HEK293 (cell line): ENCODE data around the gene ARMC5.
A peak's percentile ranks its signal among the peaks of the same experiment; 100 is the strongest.
"Not testable (repeated sequence)": the region's sequence is repeated elsewhere in the genome, so short reads cannot be mapped to it uniquely, and the experiment has no call there.

Source experiments
- CTCF ChIA-PET: fragments of 350-600 bp; formaldehyde crosslinking; extraction: SDS; loops from one replicate; lab custom pipeline; 2021; ENCODE audit warnings: antibody characterized with exemption; lab: Yijun Ruan, JAX
- POLR2A ChIA-PET: fragments of 300-600 bp; formaldehyde crosslinking; extraction: SDS; loops from one replicate; lab custom pipeline; 2020; ENCODE audit warnings: antibody characterized with exemption, inconsistent platforms; lab: Yijun Ruan, JAX
- H3K27ac ChIP-seq: fragments of 200-500 bp; sonication (Bioruptor generic); 2 replicates; pipeline ENCODE4 v1.5.1; 2014; ENCODE audit warnings: low read depth, low read length, control low read depth, inconsistent platforms; ENCODE audit errors: extremely low read depth
- H3K36me3 ChIP-seq, 2 experiments: fragments of 200-500 bp in 1 of 2; sonication (Bioruptor generic) in 1 of 2; 1 replicate in 1 of 2; 2 replicates in 1 of 2; pipeline ENCODE4 v1.5.1; 2014 to 2017; ENCODE audit warnings: inconsistent platforms in 2 of 2, low read length in 2 of 2; ENCODE audit not compliant: control insufficient read depth in 2 of 2, insufficient read depth in 1 of 2
- H3K4me1 ChIP-seq: fragments of 200-500 bp; sonication (Bioruptor generic); 2 replicates; pipeline ENCODE4 v1.5.1; 2014; ENCODE audit warnings: mild to moderate bottlenecking, low read length, inconsistent platforms; ENCODE audit not compliant: control insufficient read depth, insufficient read depth
- H3K4me3 ChIP-seq: 2 replicates; pipeline ENCODE4 v1.5.1; 2011; ENCODE audit warnings: low read depth, mild to moderate bottlenecking, control low read depth, low read length, moderate library complexity
- H3K9me3 ChIP-seq: fragments of 200-500 bp; sonication (Bioruptor generic); 2 replicates; pipeline ENCODE4 v1.5.1; 2014; ENCODE audit warnings: low read depth, low read length, inconsistent platforms; ENCODE audit not compliant: control insufficient read depth, insufficient read depth
- GLIS1 ChIP-seq: fragments of 450-650 bp; formaldehyde crosslinking; IDR thresholded peaks from 2 replicates; pipeline ENCODE4 v1.5.1; 2016; ENCODE audit warnings: missing biosample characterization, missing genetic modification characterization
- ZIC2 ChIP-seq: fragments of 450-650 bp; formaldehyde crosslinking; IDR thresholded peaks from 2 replicates; pipeline ENCODE4 v1.5.1; 2016; ENCODE audit warnings: missing biosample characterization, missing genetic modification characterization
- ZNF214 ChIP-seq: fragments of 450-650 bp; formaldehyde crosslinking; IDR thresholded peaks from 2 replicates; pipeline ENCODE4 v1.5.1; 2017; ENCODE audit warnings: missing biosample characterization, mild to moderate bottlenecking, missing genetic modification characterization, borderline replicate concordance
- ZNF223 ChIP-seq: fragments of 450-650 bp; formaldehyde crosslinking; IDR thresholded peaks from 2 replicates; pipeline ENCODE4 v1.5.1; 2016; ENCODE audit warnings: missing biosample characterization, missing genetic modification characterization
- ZNF335 ChIP-seq: fragments of 450-650 bp; formaldehyde crosslinking; conservative IDR thresholded peaks from 2 replicates; pipeline ENCODE4 v1.5.1; 2016; ENCODE audit warnings: missing biosample characterization, missing genetic modification characterization
- ZNF391 ChIP-seq: fragments of 450-650 bp; formaldehyde crosslinking; IDR thresholded peaks from 2 replicates; pipeline ENCODE4 v1.5.1; 2016; ENCODE audit warnings: low read depth, missing biosample characterization, missing genetic modification characterization, borderline replicate concordance
- ZNF433 ChIP-seq: fragments of 450-650 bp; formaldehyde crosslinking; IDR thresholded peaks from 2 replicates; pipeline ENCODE4 v1.5.1; 2016; ENCODE audit warnings: missing biosample characterization, missing genetic modification characterization, low read depth
- ZNF501 ChIP-seq: fragments of 450-650 bp; formaldehyde crosslinking; IDR thresholded peaks from 2 replicates; pipeline ENCODE4 v1.5.1; 2016; ENCODE audit warnings: missing biosample characterization, missing genetic modification characterization
- ZNF623 ChIP-seq: fragments of 450-650 bp; formaldehyde crosslinking; IDR thresholded peaks from 2 replicates; pipeline ENCODE4 v1.5.1; 2016; ENCODE audit warnings: missing biosample characterization, missing genetic modification characterization
- ZNF707 ChIP-seq: fragments of 450-650 bp; formaldehyde crosslinking; IDR thresholded peaks from 2 replicates; pipeline ENCODE4 v1.5.1; 2016; ENCODE audit warnings: missing biosample characterization, missing genetic modification characterization
- ZNF777 ChIP-seq: fragments of 450-650 bp; formaldehyde crosslinking; IDR thresholded peaks from 2 replicates; pipeline ENCODE4 v1.5.1; 2017; ENCODE audit warnings: missing biosample characterization, missing genetic modification characterization, borderline replicate concordance
- TF ChIP-seq, protein P1 (sequence below): fragments of 450-650 bp; formaldehyde crosslinking; IDR thresholded peaks from 2 replicates; pipeline ENCODE4 v1.5.1; 2016; ENCODE audit warnings: missing biosample characterization, missing genetic modification characterization
- TF ChIP-seq, protein P2 (sequence below): fragments of 450-650 bp; formaldehyde crosslinking; IDR thresholded peaks from 2 replicates; pipeline ENCODE4 v1.5.1; 2016; ENCODE audit warnings: missing biosample characterization, missing genetic modification characterization
- TF ChIP-seq, protein P3 (sequence below): fragments of 450-650 bp; formaldehyde crosslinking; IDR thresholded peaks from 2 replicates; pipeline ENCODE4 v1.5.1; 2016; ENCODE audit warnings: missing biosample characterization, missing genetic modification characterization

Gene ARMC5

DNA sequence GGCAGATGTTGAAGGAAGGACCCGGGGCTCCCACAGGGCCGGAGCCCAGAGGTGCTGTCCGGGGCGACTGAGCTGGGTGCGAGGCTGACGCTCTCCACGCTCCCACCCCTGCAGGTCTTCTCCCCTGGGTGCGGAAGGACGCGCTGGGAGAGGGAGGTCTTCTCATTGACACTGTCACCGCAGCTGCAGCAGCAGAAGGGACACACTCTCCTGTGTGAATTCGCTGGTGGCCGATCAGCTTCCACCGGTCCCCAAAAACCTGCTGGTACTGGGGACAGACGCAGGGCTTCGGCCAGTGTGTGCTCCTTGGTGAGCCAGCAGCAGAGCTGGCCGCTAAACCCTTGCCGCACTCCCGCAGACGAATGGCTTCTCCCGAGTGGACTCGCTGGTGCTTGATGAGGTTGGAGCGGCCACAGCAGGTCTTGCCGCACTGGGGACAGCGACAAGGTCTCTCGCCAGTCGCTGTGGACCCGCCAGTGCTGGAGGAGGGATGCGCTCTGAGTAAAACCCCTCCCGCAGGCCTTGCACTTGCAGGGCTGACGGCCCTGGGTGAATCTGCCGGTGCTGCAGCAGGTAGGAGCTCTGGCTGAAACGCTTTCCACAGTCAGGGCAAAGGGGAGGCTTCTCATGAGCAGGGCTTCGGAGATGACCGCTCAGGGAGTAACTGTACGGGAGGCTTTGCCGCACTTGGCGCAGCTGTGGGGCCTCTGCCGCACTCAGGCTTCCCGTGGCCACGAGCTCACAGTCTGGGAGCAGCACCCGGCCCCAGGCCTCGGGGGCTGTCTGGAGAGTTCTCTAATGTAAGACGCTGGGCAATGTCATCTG, 22.9 kb upstream of the ARMC5 start:
- Histone ChIP-seq H3K4me1 (no peaks in the 10 kb centered on the region), H3K27ac (no peak overlapping the region), H3K36me3 (no peaks in the 10 kb centered on the region), H3K9me3 (no peaks in the 10 kb centered on the region), H3K4me3 (no peak overlapping the region)
- TF ChIP-seq ZNF223 (tag by site-specific recombination) (no peak), ZNF433 (tag by site-specific recombination) (no peak), ZNF214 (tag by site-specific recombination) (no peak), ZNF501 (tag by site-specific recombination) (no peak), ZNF777 (tag by site-specific recombination) (no peak), ZIC2 (tag by site-specific recombination) (no peak), ZNF707 (tag by site-specific recombination) (no peak), ZNF623 (tag by site-specific recombination) (no peak), ZNF391 (tag by site-specific recombination) (no peak)
- TF ChIP-seq, protein P1, sequence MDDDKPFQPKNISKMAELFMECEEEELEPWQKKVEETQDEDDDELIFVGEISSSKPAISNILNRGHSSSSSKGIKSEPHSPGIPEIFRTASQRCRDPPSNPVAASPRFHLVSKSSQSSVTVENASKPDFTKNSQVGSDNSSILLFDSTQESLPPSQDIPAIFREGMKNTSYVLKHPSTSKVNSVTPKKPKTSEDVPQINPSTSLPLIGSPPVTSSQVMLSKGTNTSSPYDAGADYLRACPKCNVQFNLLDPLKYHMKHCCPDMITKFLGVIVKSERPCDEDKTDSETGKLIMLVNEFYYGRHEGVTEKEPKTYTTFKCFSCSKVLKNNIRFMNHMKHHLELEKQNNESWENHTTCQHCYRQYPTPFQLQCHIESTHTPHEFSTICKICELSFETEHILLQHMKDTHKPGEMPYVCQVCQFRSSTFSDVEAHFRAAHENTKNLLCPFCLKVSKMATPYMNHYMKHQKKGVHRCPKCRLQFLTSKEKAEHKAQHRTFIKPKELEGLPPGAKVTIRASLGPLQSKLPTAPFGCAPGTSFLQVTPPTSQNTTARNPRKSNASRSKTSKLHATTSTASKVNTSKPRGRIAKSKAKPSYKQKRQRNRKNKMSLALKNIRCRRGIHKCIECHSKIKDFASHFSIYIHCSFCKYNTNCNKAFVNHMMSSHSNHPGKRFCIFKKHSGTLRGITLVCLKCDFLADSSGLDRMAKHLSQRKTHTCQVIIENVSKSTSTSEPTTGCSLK (tag by site-specific recombination) = no peak
- ChIA-PET POLR2A (no interaction called here), CTCF (no interaction called here)

DNA sequence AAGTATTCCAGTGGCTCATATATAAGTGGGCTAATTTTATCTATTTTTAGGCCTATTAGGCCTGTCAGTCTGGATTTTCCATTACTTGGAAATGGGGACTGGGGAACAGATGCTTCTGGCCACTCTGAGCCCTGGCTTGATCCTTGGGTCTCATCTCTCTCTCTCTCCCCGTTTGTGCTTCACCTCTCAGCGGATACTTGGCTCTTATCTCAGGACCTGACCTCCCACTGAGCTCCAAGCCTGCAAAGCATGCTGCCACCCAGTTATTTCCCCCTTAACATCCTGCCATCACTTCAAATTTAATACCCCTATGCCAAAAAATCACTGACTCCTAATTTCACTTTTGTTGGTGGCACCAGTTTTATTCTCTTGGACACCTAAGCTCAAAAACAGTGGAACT, 20.9 kb upstream of the ARMC5 start:
- TF ChIP-seq, protein P2, sequence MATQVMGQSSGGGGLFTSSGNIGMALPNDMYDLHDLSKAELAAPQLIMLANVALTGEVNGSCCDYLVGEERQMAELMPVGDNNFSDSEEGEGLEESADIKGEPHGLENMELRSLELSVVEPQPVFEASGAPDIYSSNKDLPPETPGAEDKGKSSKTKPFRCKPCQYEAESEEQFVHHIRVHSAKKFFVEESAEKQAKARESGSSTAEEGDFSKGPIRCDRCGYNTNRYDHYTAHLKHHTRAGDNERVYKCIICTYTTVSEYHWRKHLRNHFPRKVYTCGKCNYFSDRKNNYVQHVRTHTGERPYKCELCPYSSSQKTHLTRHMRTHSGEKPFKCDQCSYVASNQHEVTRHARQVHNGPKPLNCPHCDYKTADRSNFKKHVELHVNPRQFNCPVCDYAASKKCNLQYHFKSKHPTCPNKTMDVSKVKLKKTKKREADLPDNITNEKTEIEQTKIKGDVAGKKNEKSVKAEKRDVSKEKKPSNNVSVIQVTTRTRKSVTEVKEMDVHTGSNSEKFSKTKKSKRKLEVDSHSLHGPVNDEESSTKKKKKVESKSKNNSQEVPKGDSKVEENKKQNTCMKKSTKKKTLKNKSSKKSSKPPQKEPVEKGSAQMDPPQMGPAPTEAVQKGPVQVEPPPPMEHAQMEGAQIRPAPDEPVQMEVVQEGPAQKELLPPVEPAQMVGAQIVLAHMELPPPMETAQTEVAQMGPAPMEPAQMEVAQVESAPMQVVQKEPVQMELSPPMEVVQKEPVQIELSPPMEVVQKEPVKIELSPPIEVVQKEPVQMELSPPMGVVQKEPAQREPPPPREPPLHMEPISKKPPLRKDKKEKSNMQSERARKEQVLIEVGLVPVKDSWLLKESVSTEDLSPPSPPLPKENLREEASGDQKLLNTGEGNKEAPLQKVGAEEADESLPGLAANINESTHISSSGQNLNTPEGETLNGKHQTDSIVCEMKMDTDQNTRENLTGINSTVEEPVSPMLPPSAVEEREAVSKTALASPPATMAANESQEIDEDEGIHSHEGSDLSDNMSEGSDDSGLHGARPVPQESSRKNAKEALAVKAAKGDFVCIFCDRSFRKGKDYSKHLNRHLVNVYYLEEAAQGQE (tag by site-specific recombination) = no peak
- TF ChIP-seq GLIS1 (tag by site-specific recombination) = peak; percentile 65
- TF ChIP-seq, protein P3, sequence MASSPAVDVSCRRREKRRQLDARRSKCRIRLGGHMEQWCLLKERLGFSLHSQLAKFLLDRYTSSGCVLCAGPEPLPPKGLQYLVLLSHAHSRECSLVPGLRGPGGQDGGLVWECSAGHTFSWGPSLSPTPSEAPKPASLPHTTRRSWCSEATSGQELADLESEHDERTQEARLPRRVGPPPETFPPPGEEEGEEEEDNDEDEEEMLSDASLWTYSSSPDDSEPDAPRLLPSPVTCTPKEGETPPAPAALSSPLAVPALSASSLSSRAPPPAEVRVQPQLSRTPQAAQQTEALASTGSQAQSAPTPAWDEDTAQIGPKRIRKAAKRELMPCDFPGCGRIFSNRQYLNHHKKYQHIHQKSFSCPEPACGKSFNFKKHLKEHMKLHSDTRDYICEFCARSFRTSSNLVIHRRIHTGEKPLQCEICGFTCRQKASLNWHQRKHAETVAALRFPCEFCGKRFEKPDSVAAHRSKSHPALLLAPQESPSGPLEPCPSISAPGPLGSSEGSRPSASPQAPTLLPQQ (tag by site-specific recombination) = peak; percentile 51; the same call in 1 of the 2 replicates
- TF ChIP-seq ZNF335 (tag by site-specific recombination) = 0 out of 2 replicates have a peak, but pooled peaks have one; percentile 19
- peak; percentile 53 for TF ChIP-seq ZIC2 (tag by site-specific recombination)
- no peaks in the 10 kb centered on the region for H3K9me3 ChIP-seq
- H3K4me3 ChIP-seq = no peak overlapping the region
- H3K27ac ChIP-seq = no peak overlapping the region
- POLR2A ChIA-PET = interaction anchor here (0.6 kb wide), 1 partner anchor 484 kb away, joined by 3 read pairs; no protein-coding TSS in a partner anchor
- CTCF ChIA-PET = interaction anchor here (0.7 kb wide), 1 partner anchor 477 kb away, joined by 4 read pairs; no protein-coding TSS in a partner anchor
- no peaks in the 10 kb centered on the region for H3K4me1 ChIP-seq
- H3K36me3 ChIP-seq = no peaks in the 10 kb centered on the region

DNA sequence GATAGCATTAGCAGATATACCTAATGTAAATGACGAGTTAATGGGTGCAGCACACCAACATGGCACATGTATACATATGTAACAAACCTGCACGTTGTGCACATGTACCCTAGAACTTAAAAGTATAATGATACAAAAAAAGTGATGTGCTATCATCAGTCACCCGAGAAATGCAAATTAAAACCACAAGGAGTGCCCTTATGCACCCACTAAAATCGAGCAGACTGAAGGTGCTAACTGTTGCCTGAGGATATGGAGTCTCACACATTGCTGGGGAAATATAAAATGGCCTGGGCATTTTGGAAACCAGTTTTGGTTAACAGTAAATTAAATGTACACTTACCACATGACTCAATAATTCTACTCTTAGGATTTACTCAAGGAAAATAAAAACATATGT, 20.3 kb upstream of the ARMC5 start:
- POLR2A ChIA-PET = interaction anchor here (0.6 kb wide), 1 partner anchor 485 kb away, joined by 3 read pairs; no protein-coding TSS in a partner anchor
- H3K4me1 ChIP-seq, H3K36me3 ChIP-seq, H3K9me3 ChIP-seq, H3K4me3 ChIP-seq, H3K27ac ChIP-seq: not testable (repeated sequence)
- CTCF ChIA-PET = interaction anchor here (0.7 to 1.5 kb wide), 3 partner anchors 13 to 478 kb away, joined by 3 to 4 read pairs (median 3); no protein-coding TSS in a partner anchor
